Transverse colon (tissue), 4 donors: ENCODE data around the gene CFAP90. TPM values are rescaled to one million over a fixed set of nuclear protein-coding genes. Genes with fewer than 3 reads are reported as not detected.

Experiments
- DNase-seq: peaks from one replicate; pipeline ENCODE4 v3.0.0-alpha.2; 2019
- H3K27ac ChIP-seq, 4 donors: fragments of 200-600 bp; sonication (generic); 2 replicates each; pipeline ENCODE4 v1.5.1; 2016 to 2018; ENCODE audit warnings: inconsistent platforms in 4 of 4
- H3K27me3 ChIP-seq: fragments of 200-600 bp; sonication (generic); 2 replicates; pipeline ENCODE4 v1.5.1; 2017; ENCODE audit warnings: inconsistent platforms
- H3K36me3 ChIP-seq, 4 donors: fragments of 200-600 bp; sonication (generic); 2 replicates each; pipeline ENCODE4 v1.5.1; 2017 to 2019; ENCODE audit warnings: inconsistent platforms in 4 of 4
- H3K4me1 ChIP-seq, 4 donors: fragments of 200-600 bp; sonication (generic); 2 replicates each; pipeline ENCODE4 v1.5.1; 2017 to 2020; ENCODE audit warnings: inconsistent platforms in 4 of 4
- H3K4me3 ChIP-seq, 4 donors: fragments of 200-600 bp; sonication (generic); 1 replicate in 1 of 4; 2 replicates in 3 of 4; pipeline versions ENCODE4 v1.5.1 to v1.6.1; 2017 to 2019; ENCODE audit warnings: inconsistent platforms in 4 of 4
- H3K9me3 ChIP-seq, 2 donors: fragments of 200-600 bp; sonication (generic); 2 replicates each; pipeline ENCODE4 v1.5.1; 2017 to 2019; ENCODE audit warnings: inconsistent platforms in 2 of 2
- EP300 ChIP-seq: sonication (generic); formaldehyde crosslinking; IDR thresholded peaks from one replicate; pipeline ENCODE4 v1.6.1; 2017; ENCODE audit warnings: antibody characterized with exemption, low read depth
- POLR2A ChIP-seq: fragments of 450-650 bp; IDR thresholded peaks from one replicate; pipeline ENCODE4 v1.6.1; 2016; ENCODE audit warnings: antibody characterized with exemption, mild to moderate bottlenecking, moderate library complexity
- POLR2AphosphoS5 ChIP-seq, 3 donors: sonication (generic); formaldehyde crosslinking; IDR thresholded peaks; one replicate each; pipeline ENCODE4 v1.6.1; 2016; ENCODE audit warnings: antibody characterized with exemption in 3 of 3
- WGBS, 2 donors: methylation state at CpG; one replicate each; pipeline ENCODE4 v1.1.5; 2018; ENCODE audit warnings: low coverage in 1 of 2; 5-methylcytosine and 5-hydroxymethylcytosine counted together
- in situ Hi-C, 4 donors: fragments of 200-750 bp; cut with MboI; loops; one replicate each; pipeline versions ENCODE4 v1.15.0 to v1.15.1; 2017; ENCODE audit warnings: low sequenced_read_pairs in 3 of 4, low pct_ligation_motif_present in 1 of 4, low pct_unique_long_range_greater_than_20kb in 1 of 4
- intact Hi-C: fragments of 100-400 bp; cut with DNase I; formaldehyde crosslinking; loops from one replicate; pipeline ENCODE4 v1.15.1; 2023; ENCODE audit warnings: low total_unique reads
- total RNA-seq, 4 donors: library from RNA; depleted of rRNA; stranded (reverse); fragments of >200 nt; gene quantifications; one replicate each; pipeline ENCODE4 v1.1.0, GENCODE V29; 2016
- TF ChIP-seq, protein P1 (sequence below), 5 experiments: fragments of 200-600 bp in 3 of 5; fragments of 450-650 bp in 2 of 5; sonication (generic) in 3 of 5; IDR thresholded peaks; 1 replicate in 2 of 5; 2 replicates in 3 of 5; pipeline ENCODE4 v1.5.1; 2016 to 2017; ENCODE audit warnings: antibody characterized with exemption in 5 of 5, inconsistent platforms in 3 of 5, mild to moderate bottlenecking in 2 of 5, moderate library complexity in 1 of 5

Gene CFAP90
- total RNA-seq, 4 donors from 2014 or later, result not detected

DNA sequence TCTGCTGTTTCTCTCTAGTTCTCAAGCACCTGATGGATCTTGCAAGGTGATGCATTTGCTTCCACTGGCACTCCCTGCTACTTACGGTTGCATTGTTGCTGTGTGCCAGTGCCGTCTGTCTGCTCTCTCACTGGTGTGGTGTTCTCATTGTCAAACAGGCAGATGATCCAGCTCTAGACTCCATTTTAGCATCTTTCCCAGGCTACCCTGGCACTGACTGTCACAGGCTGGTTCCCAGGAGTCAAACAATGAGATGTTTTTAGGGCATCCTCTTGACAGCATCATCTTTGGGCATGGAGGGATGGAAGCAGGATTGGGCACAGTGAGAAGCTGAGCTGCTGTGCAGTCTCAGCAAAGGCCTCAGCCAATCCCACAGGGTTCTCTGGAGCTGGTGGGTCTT lies 30.9 kb upstream of the CFAP90 start:
- H3K36me3 ChIP-seq, result peaks cover 0 to 50% (median 15%) of the 10 kb centered on the region in 4 donors

DNA sequence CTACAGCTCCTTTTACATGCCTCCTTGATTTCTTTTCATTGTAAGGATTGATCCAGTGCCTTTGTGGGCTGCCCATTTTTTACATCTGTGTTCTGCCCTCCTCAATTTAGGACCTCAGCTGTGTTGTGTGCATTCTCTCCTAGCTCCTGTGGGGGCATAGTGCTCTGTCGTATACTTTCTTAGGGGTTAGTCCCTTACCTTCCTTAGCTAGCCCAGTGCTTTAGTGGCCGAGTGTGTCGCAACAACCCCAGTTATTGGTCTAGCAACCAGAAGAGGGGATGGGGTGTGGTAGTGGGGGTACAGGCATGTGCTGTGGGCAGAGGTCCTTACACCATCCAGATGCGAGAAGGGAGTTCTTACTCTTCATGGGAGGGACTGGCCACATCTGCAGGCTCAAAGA lies 30.2 kb upstream of the CFAP90 start:
- DNase-seq, result no peak
- WGBS, 2 donors, result 90 to 100% methylated on average over 2 to 4 of the region's 4 CpGs
- no peaks in the 10 kb centered on the region for H3K9me3 ChIP-seq
- in situ Hi-C loops (no loop called here), intact Hi-C loops (no loop called here)
- H3K36me3 ChIP-seq, result peaks cover 0 to 48% (median 14%) of the 10 kb centered on the region in 4 donors
- H3K27me3 ChIP-seq, result no peaks in the 10 kb centered on the region
- no peak for TF ChIP-seq POLR2A
- no peak for TF ChIP-seq EP300
- TF ChIP-seq POLR2AphosphoS5 (IDR thresholded peaks at IDR 0.05), result no peak
- TF ChIP-seq, protein P1, sequence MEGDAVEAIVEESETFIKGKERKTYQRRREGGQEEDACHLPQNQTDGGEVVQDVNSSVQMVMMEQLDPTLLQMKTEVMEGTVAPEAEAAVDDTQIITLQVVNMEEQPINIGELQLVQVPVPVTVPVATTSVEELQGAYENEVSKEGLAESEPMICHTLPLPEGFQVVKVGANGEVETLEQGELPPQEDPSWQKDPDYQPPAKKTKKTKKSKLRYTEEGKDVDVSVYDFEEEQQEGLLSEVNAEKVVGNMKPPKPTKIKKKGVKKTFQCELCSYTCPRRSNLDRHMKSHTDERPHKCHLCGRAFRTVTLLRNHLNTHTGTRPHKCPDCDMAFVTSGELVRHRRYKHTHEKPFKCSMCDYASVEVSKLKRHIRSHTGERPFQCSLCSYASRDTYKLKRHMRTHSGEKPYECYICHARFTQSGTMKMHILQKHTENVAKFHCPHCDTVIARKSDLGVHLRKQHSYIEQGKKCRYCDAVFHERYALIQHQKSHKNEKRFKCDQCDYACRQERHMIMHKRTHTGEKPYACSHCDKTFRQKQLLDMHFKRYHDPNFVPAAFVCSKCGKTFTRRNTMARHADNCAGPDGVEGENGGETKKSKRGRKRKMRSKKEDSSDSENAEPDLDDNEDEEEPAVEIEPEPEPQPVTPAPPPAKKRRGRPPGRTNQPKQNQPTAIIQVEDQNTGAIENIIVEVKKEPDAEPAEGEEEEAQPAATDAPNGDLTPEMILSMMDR (IDR thresholded peaks at IDR 0.05), result no peak
- peaks cover 3 to 21% (median 14%) of the 10 kb centered on the region in 4 donors for H3K4me1 ChIP-seq
- H3K4me3 ChIP-seq, result no peak overlapping the region
- no peak overlapping the region for H3K27ac ChIP-seq

More for the DNA sequence above, 30.9 kb upstream of the CFAP90 start:
- no peak for TF ChIP-seq POLR2A
- TF ChIP-seq, protein P1 (IDR thresholded peaks at IDR 0.05), result no peak
- no peak for TF ChIP-seq POLR2AphosphoS5 (IDR thresholded peaks at IDR 0.05)
- no peak for TF ChIP-seq EP300
- no peaks in the 10 kb centered on the region for H3K27me3 ChIP-seq
- intact Hi-C loops (no loop called here), in situ Hi-C loops (no loop called here)
- 87 to 90% methylated on average over 2 of the region's 2 CpGs for WGBS, 2 donors
- peaks cover 3 to 21% (median 14%) of the 10 kb centered on the region in 4 donors for H3K4me1 ChIP-seq
- no peak for DNase-seq
- H3K4me3 ChIP-seq, result no peak overlapping the region
- no peak overlapping the region for H3K27ac ChIP-seq
- H3K9me3 ChIP-seq, result no peaks in the 10 kb centered on the region

DNA sequence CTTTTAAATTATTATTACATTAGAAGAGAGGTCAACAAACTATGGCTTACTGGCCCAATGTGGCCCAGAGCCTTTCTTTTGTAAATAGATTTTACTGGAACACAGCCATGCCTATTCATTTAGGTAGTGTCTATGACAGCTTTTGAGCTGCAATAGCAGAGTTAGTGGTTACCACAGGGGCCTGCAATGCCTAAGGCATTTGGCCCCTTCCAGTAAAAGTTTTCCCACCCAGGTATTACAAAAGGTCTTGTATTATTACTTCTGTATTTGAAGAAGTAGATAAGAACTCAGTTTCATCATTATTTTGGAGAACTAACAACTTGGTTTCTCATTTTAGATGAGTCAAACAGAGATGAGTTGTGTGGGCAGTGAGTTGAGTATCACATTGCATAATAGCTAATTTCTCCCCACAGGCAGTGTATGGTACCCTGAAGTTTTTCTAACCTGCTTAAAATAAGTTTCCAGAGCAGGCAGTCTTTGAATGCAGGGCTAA lies 27.5 kb upstream of the CFAP90 start:
- intact Hi-C loops, result loop anchor here (5.0 kb wide), 1 partner anchor 1951 kb away; no protein-coding TSS in a partner anchor
- peak overlapping the region in 3 of 4 donors; percentile 18 to 38 (median 24) for H3K27ac ChIP-seq

DNA sequence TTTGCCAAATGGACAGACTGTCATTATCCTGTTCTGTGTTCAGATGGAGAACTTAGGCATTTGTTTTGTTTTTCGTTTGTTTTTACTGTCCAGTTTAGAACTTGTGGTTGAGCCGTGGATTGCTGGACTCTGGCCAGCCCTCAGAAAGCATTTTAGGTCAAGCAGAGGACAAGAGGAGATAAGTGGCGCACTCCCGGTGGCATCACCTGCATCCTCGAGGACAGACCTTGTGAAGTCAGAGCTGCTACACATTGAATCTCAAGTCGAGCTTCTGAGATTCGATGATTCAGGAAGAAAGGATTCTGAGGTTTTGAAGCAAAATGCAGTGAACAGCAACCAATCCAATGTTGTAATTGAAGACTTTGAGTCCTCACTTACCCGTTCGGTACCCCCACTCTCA lies 26.9 kb upstream of the CFAP90 start:
- H3K4me1 ChIP-seq, result peaks cover 3 to 21% (median 14%) of the 10 kb centered on the region in 4 donors
- TF ChIP-seq EP300, result no peak
- no peak for TF ChIP-seq POLR2A
- TF ChIP-seq, protein P1 (IDR thresholded peaks at IDR 0.05), result no peak
- TF ChIP-seq POLR2AphosphoS5 (IDR thresholded peaks at IDR 0.05), result no peak
- H3K27ac ChIP-seq, result peak overlapping the region in 1 of 4 donors; percentile 38
- H3K36me3 ChIP-seq, result peaks cover 0 to 34% (median 6%) of the 10 kb centered on the region in 4 donors
- H3K9me3 ChIP-seq, result no peaks in the 10 kb centered on the region
- 70 to 72% methylated on average over 3 to 9 of the region's 9 CpGs for WGBS, 2 donors
- DNase-seq, result no peak
- H3K4me3 ChIP-seq, result no peak overlapping the region
- no peaks in the 10 kb centered on the region for H3K27me3 ChIP-seq
- intact Hi-C loops, result loop anchor here (5.0 kb wide), 1 partner anchor 1951 kb away; no protein-coding TSS in a partner anchor
- in situ Hi-C loops, result no loop called here

More for the DNA sequence above, 27.5 kb upstream of the CFAP90 start:
- in situ Hi-C loops, result no loop called here
- Histone ChIP-seq H3K9me3 (no peaks in the 10 kb centered on the region), H3K4me1 (peaks cover 3 to 21% (median 14%) of the 10 kb centered on the region in 4 donors), H3K4me3 (no peak overlapping the region), H3K27me3 (no peaks in the 10 kb centered on the region), H3K36me3 (peaks cover 0 to 35% (median 7%) of the 10 kb centered on the region in 4 donors)
- no peak for DNase-seq
- TF ChIP-seq EP300 (no peak), POLR2A (no peak), POLR2AphosphoS5 (IDR thresholded peaks at IDR 0.05) (no peak)
- TF ChIP-seq, protein P1 (IDR thresholded peaks at IDR 0.05), result no peak
